Uterus (tissue), 4 donors: ENCODE data around the gene MLEC. TPM values are rescaled to one million over a fixed set of nuclear protein-coding genes. Genes with fewer than 3 reads are reported as not detected.

Source experiments
- DNase-seq, 2 donors: peaks; one replicate each; pipeline ENCODE4 v3.0.0-alpha.2; 2019 to 2020
- H3K27ac ChIP-seq, 2 donors: fragments of 200-600 bp; sonication (generic); 1 replicate in 1 of 2; 2 replicates in 1 of 2; pipeline ENCODE4 v1.5.1; 2016 to 2018
- H3K27me3 ChIP-seq, 2 donors: fragments of 200-600 bp; sonication (generic); one replicate each; pipeline ENCODE4 v1.5.1; 2018 to 2019; ENCODE audit warnings: control low read depth in 1 of 2
- H3K36me3 ChIP-seq, 2 donors: fragments of 200-600 bp; sonication (generic); one replicate each; pipeline ENCODE4 v1.5.1; 2019; ENCODE audit warnings: control low read depth in 1 of 2
- H3K4me1 ChIP-seq, 2 donors: fragments of 200-600 bp; sonication (generic); one replicate each; pipeline ENCODE4 v1.5.1; 2018 to 2019; ENCODE audit warnings: control low read depth in 1 of 2
- H3K4me3 ChIP-seq, 2 donors: fragments of 200-600 bp; sonication (generic); 1 replicate in 1 of 2; 2 replicates in 1 of 2; pipeline ENCODE4 v1.5.1; 2018 to 2019; ENCODE audit warnings: mild to moderate bottlenecking in 1 of 2
- H3K9me3 ChIP-seq, 2 donors: fragments of 200-600 bp; sonication (generic); one replicate each; pipeline ENCODE4 v1.5.1; 2019; ENCODE audit warnings: control low read depth in 1 of 2
- CTCF ChIP-seq, 4 experiments: fragments of 200-600 bp in 2 of 4; fragments of 450-650 bp in 2 of 4; sonication (generic) in 2 of 4; IDR thresholded peaks; one replicate each; pipeline ENCODE4 v1.5.1; 2016 to 2019; ENCODE audit warnings: antibody characterized with exemption in 4 of 4, mild to moderate bottlenecking in 2 of 4, moderate library complexity in 1 of 4
- POLR2A ChIP-seq, 2 donors: fragments of 450-650 bp; IDR thresholded peaks; one replicate each; pipeline ENCODE4 v1.6.1; 2016; ENCODE audit warnings: antibody characterized with exemption in 2 of 2, mild to moderate bottlenecking in 1 of 2, moderate library complexity in 1 of 2
- intact Hi-C: fragments of 100-400 bp; cut with DNase I; formaldehyde crosslinking; loops from one replicate; pipeline ENCODE4 v1.15.1; 2023; ENCODE audit warnings: low total_unique reads
- total RNA-seq, 4 donors: library from RNA; depleted of rRNA in 3 of 4; stranded (reverse); fragments of >200 nt in 3 of 4; gene quantifications; one replicate each; pipeline versions ENCODE4 v1.1.0 to v1.2.4, GENCODE V29; 2014 to 2023
- donor health status: DM: yes; HTN: yes; CAD: no.

Gene MLEC
- total RNA-seq, 4 donors from 2014 or later = 15.6 to 108 (median 53.5) TPM

GRCh38 chr12:120741476-120742421 is 54.8 kb downstream of the MLEC start:
- Histone ChIP-seq H3K9me3 (no peaks in the 10 kb centered on the region), H3K36me3 (no peaks in the 10 kb centered on the region), H3K4me1 (no peaks in the 10 kb centered on the region), H3K4me3 (no peak overlapping the region), H3K27me3 (no peaks in the 10 kb centered on the region), H3K27ac (no peak overlapping the region)
- DNase-seq = no peak
- intact Hi-C loops = no loop called here
- TF ChIP-seq POLR2A (IDR thresholded peaks at IDR 0.05) = no peak
- no peak for TF ChIP-seq CTCF (IDR thresholded peaks at IDR 0.05)

GRCh38 chr12:120744922-120745493 is 58.1 kb downstream of the MLEC start:
- Histone ChIP-seq H3K4me1 (no peaks in the 10 kb centered on the region), H3K27ac (no peak overlapping the region), H3K36me3 (no peaks in the 10 kb centered on the region), H3K9me3 (no peaks in the 10 kb centered on the region), H3K27me3 (no peaks in the 10 kb centered on the region), H3K4me3 (no peak overlapping the region)
- no peak for TF ChIP-seq POLR2A (IDR thresholded peaks at IDR 0.05)
- no peak for TF ChIP-seq CTCF (IDR thresholded peaks at IDR 0.05)
- no peak for DNase-seq
- intact Hi-C loops = no loop called here

- intact Hi-C loops = no loop called here
- H3K9me3 ChIP-seq = no peaks in the 10 kb centered on the region
- no peaks in the 10 kb centered on the region for H3K4me1 ChIP-seq
- TF ChIP-seq POLR2A (IDR thresholded peaks at IDR 0.05) (no peak), CTCF (IDR thresholded peaks at IDR 0.05) (no peak)
- H3K27me3 ChIP-seq = no peaks in the 10 kb centered on the region
- H3K4me3 ChIP-seq = no peak overlapping the region
- no peak for DNase-seq
- no peaks in the 10 kb centered on the region for H3K36me3 ChIP-seq
- H3K27ac ChIP-seq = no peak overlapping the region
These were observed 61.3 kb downstream of the MLEC start for GRCh38 chr12:120748242-120748641.

GRCh38 chr12:120749256-120749655 is 62.3 kb downstream of the MLEC start:
- DNase-seq = no peak
- intact Hi-C loops = no loop called here
- Histone ChIP-seq H3K9me3 (no peaks in the 10 kb centered on the region), H3K27ac (no peak overlapping the region), H3K4me3 (no peak overlapping the region), H3K36me3 (no peaks in the 10 kb centered on the region), H3K27me3 (no peaks in the 10 kb centered on the region), H3K4me1 (no peaks in the 10 kb centered on the region)
- TF ChIP-seq POLR2A (IDR thresholded peaks at IDR 0.05) (no peak), CTCF (IDR thresholded peaks at IDR 0.05) (no peak)

GRCh38 chr12:120750806-120751205 is 63.9 kb downstream of the MLEC start:
- no peak for DNase-seq
- no peak overlapping the region for H3K4me3 ChIP-seq
- H3K9me3 ChIP-seq = peaks cover 0 to 3% of the 10 kb centered on the region in 2 donors
- no peaks in the 10 kb centered on the region for H3K36me3 ChIP-seq
- TF ChIP-seq CTCF (IDR thresholded peaks at IDR 0.05) (no peak), POLR2A (IDR thresholded peaks at IDR 0.05) (no peak)
- H3K27me3 ChIP-seq = no peaks in the 10 kb centered on the region
- no peaks in the 10 kb centered on the region for H3K4me1 ChIP-seq
- intact Hi-C loops = no loop called here
- no peak overlapping the region for H3K27ac ChIP-seq
